K562 (cell line): Measurements from ENCODE around the gene TP63. TPM values are rescaled to one million over a fixed set of nuclear protein-coding genes. Genes with fewer than 3 reads are reported as not detected.

Source experiments
- ATAC-seq: fragments of 200-7000 bp; cut with Tn5 transposase; 3 replicates; pipeline ENCODE4 v1.9.1; 2020; ENCODE audit warnings: moderate library complexity
- BruUV-seq: library from RNA; stranded (reverse); fragments of 400-500 nt; replicated peaks from 2 replicates; lab custom pipeline; 2021; lab: Mats Ljungman, UMichigan
- CTCF ChIA-PET: fragments of 300-600 bp; formaldehyde crosslinking; extraction: SDS; loops from one replicate; lab custom pipeline; 2021; ENCODE audit warnings: low intra/inter-chr PET ratio; lab: Yijun Ruan, JAX
- POLR2A ChIA-PET: fragments of 300-600, 350-650 bp; sonication (Branson Sonifier 250); formaldehyde crosslinking; extraction: SDS; loops from one replicate; lab custom pipeline; 2021; ENCODE audit warnings: antibody characterized with exemption, inconsistent platforms; lab: Yijun Ruan, JAX
- DNase-seq, 4 experiments: peaks; one replicate each; pipeline versions ENCODE4 v3.0.0 to v3.0.0-alpha.2; 2011 to 2018; ENCODE audit warnings: low spot score in 3 of 4, mixed read lengths in 3 of 4; ENCODE audit errors: extremely low read depth in 1 of 4
- FAIRE-seq: peaks from 2 replicates; lab custom pipeline; 2011; peaks lifted over from hg19 to GRCh38; lab: Jason Lieb, UNC
- H2AFZ ChIP-seq: 2 replicates; pipeline ENCODE4 v1.6.0; 2011; ENCODE audit warnings: low read depth, low read length, control low read depth, inconsistent platforms
- H3K27ac ChIP-seq: fragments of 200-600 bp; 3 replicates; pipeline ENCODE4 v1.8.0; 2011; ENCODE audit warnings: low read depth, mild to moderate bottlenecking, control low read depth, inconsistent platforms, low read length, moderate library complexity, mixed read lengths; ENCODE audit errors: extremely low read depth
- H3K27me3 ChIP-seq, 2 experiments: fragments of 300-600 bp in 1 of 2; 2 replicates in 1 of 2; 3 replicates in 1 of 2; pipeline versions ENCODE4 v1.6.0 to v1.8.0; 2011; ENCODE audit warnings: inconsistent platforms in 2 of 2, low read length in 2 of 2, mild to moderate bottlenecking in 1 of 2, mixed read lengths in 1 of 2, moderate library complexity in 1 of 2; ENCODE audit not compliant: control insufficient read depth in 2 of 2, insufficient read depth in 2 of 2
- H3K36me3 ChIP-seq: fragments of 300-600 bp; 3 replicates; pipeline ENCODE4 v1.8.0; 2011; ENCODE audit warnings: mild to moderate bottlenecking, low read length, inconsistent platforms; ENCODE audit not compliant: control insufficient read depth, insufficient read depth
- H3K4me1 ChIP-seq, 2 experiments: fragments of 200-600 bp in 1 of 2; replicated peaks in 1 of 2; 2 replicates in 1 of 2; 3 replicates in 1 of 2; pipeline versions ENCODE4 v1.5.1 to v1.8.0; 2011; ENCODE audit warnings: inconsistent platforms in 2 of 2, low read length in 2 of 2, mild to moderate bottlenecking in 1 of 2, mixed read lengths in 1 of 2, moderate library complexity in 1 of 2; ENCODE audit not compliant: control insufficient read depth in 2 of 2, insufficient read depth in 2 of 2
- H3K4me2 ChIP-seq: 2 replicates; pipeline ENCODE4 v1.6.1; 2011; ENCODE audit warnings: low read length, control low read depth, inconsistent platforms, mixed read lengths; ENCODE audit not compliant: insufficient read depth
- H3K4me3 ChIP-seq: fragments of 200-600 bp; sonication (generic), shearing (Covaris generic); 2 replicates; pipeline ENCODE4 v1.5.1; 2016; ENCODE audit warnings: control low read depth, inconsistent platforms
- H3K79me2 ChIP-seq: fragments of 200-600 bp; 3 replicates; pipeline ENCODE4 v1.8.0; 2011; ENCODE audit warnings: low read length, inconsistent platforms; ENCODE audit not compliant: control insufficient read depth, insufficient read depth
- H3K9ac ChIP-seq, 2 experiments: 2 replicates each; pipeline versions ENCODE4 v1.6.0 to v1.6.1; 2011; ENCODE audit warnings: low read depth in 2 of 2, low read length in 2 of 2, control low read depth in 1 of 2, inconsistent platforms in 1 of 2, mild to moderate bottlenecking in 1 of 2, mixed read lengths in 1 of 2; ENCODE audit not compliant: insufficient read depth in 1 of 2
- H3K9me1 ChIP-seq: one replicate; pipeline ENCODE4 v1.6.0; 2011; ENCODE audit warnings: inconsistent platforms, mild to moderate bottlenecking, low read length, moderate library complexity; ENCODE audit not compliant: control insufficient read depth, insufficient read depth
- H3K9me3 ChIP-seq: replicated peaks from 2 replicates; pipeline ENCODE4 v1.5.1; 2011; ENCODE audit warnings: low read depth, low read length, inconsistent platforms; ENCODE audit not compliant: control insufficient read depth, insufficient read depth
- H4K20me1 ChIP-seq: replicated peaks from 2 replicates; pipeline ENCODE4 v1.6.1; 2011; ENCODE audit warnings: low read length, inconsistent platforms, mixed read lengths; ENCODE audit not compliant: control insufficient read depth, insufficient read depth
- FOXP1 ChIP-seq: sonication (generic); formaldehyde crosslinking; IDR thresholded peaks from 2 replicates; pipeline ENCODE4 v1.8.0; 2022; ENCODE audit warnings: mild to moderate bottlenecking, missing genetic modification reagents
- HIVEP1 ChIP-seq: fragments of 250-450 bp; sonication (Bioruptor Pico); IDR thresholded peaks from 2 replicates; pipeline ENCODE4 v1.4.0; 2020; ENCODE audit warnings: mild to moderate bottlenecking
- KDM5B ChIP-seq: fragments of 200-600 bp; sonication (generic); IDR thresholded peaks from 2 replicates; pipeline ENCODE4 v1.6.1; 2012; ENCODE audit warnings: low read depth, mild to moderate bottlenecking, moderate library complexity, low read length, control low read depth, inconsistent platforms; ENCODE audit not compliant: insufficient replicate concordance
- NFATC3 ChIP-seq: fragments of 450-650 bp; IDR thresholded peaks from 2 replicates; pipeline ENCODE4 v1.6.1; 2017; ENCODE audit warnings: mild to moderate bottlenecking
- NFRKB ChIP-seq: fragments of 450-650 bp; IDR thresholded peaks from 2 replicates; pipeline ENCODE4 v1.6.1; 2016; ENCODE audit warnings: low read depth
- PCBP2 ChIP-seq: fragments of 200-400 bp; formaldehyde crosslinking; IDR thresholded peaks from 2 replicates; pipeline ENCODE4 v1.6.1; 2018; ENCODE audit warnings: low read length, low read depth, mild to moderate bottlenecking, moderate library complexity; ENCODE audit not compliant: poor library complexity, severe bottlenecking
- TARDBP ChIP-seq: fragments of 450-650 bp; IDR thresholded peaks from 2 replicates; pipeline ENCODE4 v1.6.1; 2016
- ZEB2 ChIP-seq: fragments of 450-650 bp; IDR thresholded peaks from 2 replicates; pipeline ENCODE4 v1.6.1; 2016
- WGBS: fragments of 100-300 bp; shearing (Covaris generic); methylation state at CpG from one replicate; pipeline ENCODE4 v1.1.6; 2016; ENCODE audit warnings: low coverage, mixed read lengths; ENCODE audit not compliant: insufficient coverage; ENCODE audit errors: missing lambda C conversion rate; 5-methylcytosine and 5-hydroxymethylcytosine counted together
- in situ Hi-C: fragments of 300-500 bp; cut with MboI; formaldehyde crosslinking; loops from 4 replicates; pipeline ENCODE4 v1.15.0; 2018; ENCODE audit warnings: inconsistent platforms, mixed read lengths
- intact Hi-C: fragments of 100-400 bp; cut with micrococcal nuclease; formaldehyde crosslinking; loops from 2 replicates; pipeline ENCODE4 v1.14.2; 2022
- polyA plus RNA-seq, 8 experiments: library from polyadenylated mRNA; depleted of rRNA in 4 of 8; stranded (reverse) in 5 of 8; unstranded in 3 of 8; fragments of >200 nt; fragmentation: Nextera tagmentation in 2 of 8; fragmentation: Illumina TruSeq in 1 of 8; extraction: Ambion mirVana in 2 of 8; extraction: Trizol in 1 of 8; gene quantifications; 2 replicates each; pipeline versions ENCODE4 v1.2.1 to v1.2.3, GENCODE V29; 2011 to 2014; ENCODE audit warnings: inconsistent platforms in 1 of 8, missing spikeins in 1 of 8
- total RNA-seq, 7 experiments: library from RNA; depleted of rRNA in 6 of 7; stranded (reverse); fragments of >200 nt in 6 of 7; fragmentation: Illumina TruSeq in 2 of 7; extraction: Trizol in 2 of 7; gene quantifications; 2 replicates each; pipeline versions ENCODE4 v1.2.1 to v1.2.3, GENCODE V29; 2011 to 2021; ENCODE audit warnings: low replicate concordance in 1 of 7
- TF ChIP-seq, protein P1 (sequence below): fragments of 450-650 bp; IDR thresholded peaks from one replicate; pipeline ENCODE4 v1.6.1; 2018; ENCODE audit warnings: mild to moderate bottlenecking, moderate library complexity; ENCODE audit not compliant: partially characterized antibody
- TF ChIP-seq, protein P2 (sequence below): conservative IDR thresholded peaks from 2 replicates; pipeline ENCODE4 v1.6.1; 2011; ENCODE audit warnings: low read depth, mild to moderate bottlenecking, low read length; ENCODE audit not compliant: control insufficient read depth

TP63 gene
- total and polyA plus RNA-seq, 9 of the 15 experiments (the other 6 are each of a cell fraction or from before 2014, with no cell fraction given) = 0.32 to 1.4 (median 0.50) TPM

DNA sequence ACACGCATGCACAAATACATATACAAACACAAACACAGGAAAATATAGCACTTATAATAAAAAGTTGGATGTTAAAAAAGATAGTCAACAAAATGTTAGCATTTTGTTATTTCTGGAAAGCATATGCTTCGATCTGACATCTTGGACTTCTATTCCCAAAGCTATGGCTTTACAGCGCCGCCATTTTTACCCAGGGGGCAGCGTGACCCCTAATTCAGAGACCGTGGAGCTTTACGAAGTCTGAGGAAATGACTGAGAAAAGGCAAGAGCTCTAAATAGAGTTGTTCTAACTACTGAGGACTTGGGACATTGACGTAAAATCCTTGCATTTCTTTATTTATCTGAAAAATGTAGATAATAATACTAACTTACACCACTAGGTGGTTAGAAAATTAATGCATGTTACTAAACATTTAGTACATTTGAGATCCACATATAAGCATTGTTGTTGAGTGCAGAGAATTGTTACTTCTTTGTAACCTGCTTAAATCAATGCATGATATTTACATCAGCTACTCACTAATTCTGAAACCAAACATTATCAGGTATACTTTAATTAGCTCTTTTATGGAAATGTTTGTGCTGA is 155.4 kb downstream of the TP63 start:
- Histone ChIP-seq H3K4me3 (no peak overlapping the region), H3K9ac (no peak overlapping the region), H3K27me3 (no peaks in the 10 kb centered on the region), H2AFZ (no peak overlapping the region), H3K9me1 (no peaks in the 10 kb centered on the region), H3K4me2 (no peak overlapping the region), H3K4me1 (no peaks in the 10 kb centered on the region), H3K79me2 (no peaks in the 10 kb centered on the region), H3K9me3 (no peaks in the 10 kb centered on the region), H3K27ac (no peak overlapping the region), H4K20me1 (no peaks in the 10 kb centered on the region), H3K36me3 (no peaks in the 10 kb centered on the region)
- intact Hi-C loops = no loop called here
- CTCF ChIA-PET = no interaction called here
- TF ChIP-seq, protein P1, sequence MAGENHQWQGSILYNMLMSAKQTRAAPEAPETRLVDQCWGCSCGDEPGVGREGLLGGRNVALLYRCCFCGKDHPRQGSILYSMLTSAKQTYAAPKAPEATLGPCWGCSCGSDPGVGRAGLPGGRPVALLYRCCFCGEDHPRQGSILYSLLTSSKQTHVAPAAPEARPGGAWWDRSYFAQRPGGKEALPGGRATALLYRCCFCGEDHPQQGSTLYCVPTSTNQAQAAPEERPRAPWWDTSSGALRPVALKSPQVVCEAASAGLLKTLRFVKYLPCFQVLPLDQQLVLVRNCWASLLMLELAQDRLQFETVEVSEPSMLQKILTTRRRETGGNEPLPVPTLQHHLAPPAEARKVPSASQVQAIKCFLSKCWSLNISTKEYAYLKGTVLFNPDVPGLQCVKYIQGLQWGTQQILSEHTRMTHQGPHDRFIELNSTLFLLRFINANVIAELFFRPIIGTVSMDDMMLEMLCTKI = no peak
- TF ChIP-seq NFATC3 (no peak), ZEB2 (no peak), HIVEP1 (CRISPR knock-in tag) (no peak), PCBP2 (no peak), NFRKB (no peak), KDM5B (no peak), TARDBP (no peak), FOXP1 (CRISPR knock-in tag) (no peak)
- TF ChIP-seq, protein P2, sequence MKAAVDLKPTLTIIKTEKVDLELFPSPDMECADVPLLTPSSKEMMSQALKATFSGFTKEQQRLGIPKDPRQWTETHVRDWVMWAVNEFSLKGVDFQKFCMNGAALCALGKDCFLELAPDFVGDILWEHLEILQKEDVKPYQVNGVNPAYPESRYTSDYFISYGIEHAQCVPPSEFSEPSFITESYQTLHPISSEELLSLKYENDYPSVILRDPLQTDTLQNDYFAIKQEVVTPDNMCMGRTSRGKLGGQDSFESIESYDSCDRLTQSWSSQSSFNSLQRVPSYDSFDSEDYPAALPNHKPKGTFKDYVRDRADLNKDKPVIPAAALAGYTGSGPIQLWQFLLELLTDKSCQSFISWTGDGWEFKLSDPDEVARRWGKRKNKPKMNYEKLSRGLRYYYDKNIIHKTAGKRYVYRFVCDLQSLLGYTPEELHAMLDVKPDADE = no peak
- no TSS peak for BruUV-seq
- no peak for ATAC-seq
- 2% methylated on average over 8 of the region's 8 CpGs for WGBS
- no peak for FAIRE-seq
- DNase-seq = no peak
- POLR2A ChIA-PET = no interaction called here
- in situ Hi-C loops = no loop called here
